Measurements from ENCODE around the gene SLC28A1. TPM values are rescaled to one million over a fixed set of nuclear protein-coding genes. Genes with fewer than 3 reads are reported as not detected.

SLC28A1 gene
- total RNA-seq, 4 donors from 2014 or later: not detected

GRCh38 chr15:84934942-84935729, 50.7 kb downstream of the SLC28A1 start:
- no peaks in the 10 kb centered on the region for H3K27me3 ChIP-seq
- 66 to 78% methylated on average over 2 to 20 of the region's 21 CpGs for WGBS, 2 donors (ENCODE audit: low coverage in 1 of 2)
- no peaks in the 10 kb centered on the region for H3K9me3 ChIP-seq
- no peak overlapping the region for H3K4me3 ChIP-seq
- intact Hi-C loops (cut with DNase I; ENCODE audit: low total_unique reads) (no loop called here), in situ Hi-C loops (cut with MboI; ENCODE audit: low pct_ligation_motif_present in 1 of 4, low pct_unique_long_range_greater_than_20kb in 1 of 4, low sequenced_read_pairs in 3 of 4) (no loop called here)
- H3K4me1 ChIP-seq: no peaks in the 10 kb centered on the region
- no peak for DNase-seq
- TF ChIP-seq CTCF (IDR thresholded peaks at IDR 0.05) (no peak), EP300 (IDR thresholded peaks at IDR 0.05; ENCODE audit: low read depth) (no peak), POLR2A (IDR thresholded peaks at IDR 0.05) (no peak), POLR2AphosphoS5 (IDR thresholded peaks at IDR 0.05) (no peak)
- H3K36me3 ChIP-seq: no peaks in the 10 kb centered on the region
- no peak overlapping the region for H3K27ac ChIP-seq

- no peak overlapping the region for H3K27ac ChIP-seq
- intact Hi-C loops (cut with DNase I; ENCODE audit: low total_unique reads) (no loop called here), in situ Hi-C loops (cut with MboI; ENCODE audit: low pct_ligation_motif_present in 1 of 4, low pct_unique_long_range_greater_than_20kb in 1 of 4, low sequenced_read_pairs in 3 of 4) (no loop called here)
- DNase-seq: no peak
- WGBS, 2 donors (ENCODE audit: low coverage in 1 of 2): 62 to 80% methylated on average over 4 to 5 of the region's 5 CpGs
- H3K9me3 ChIP-seq: no peaks in the 10 kb centered on the region
- H3K4me3 ChIP-seq: no peak overlapping the region
- H3K4me1 ChIP-seq: no peaks in the 10 kb centered on the region
- H3K27me3 ChIP-seq: no peaks in the 10 kb centered on the region
- H3K36me3 ChIP-seq: no peaks in the 10 kb centered on the region
- no peak for TF ChIP-seq POLR2AphosphoS5 (IDR thresholded peaks at IDR 0.05)
- no peak for TF ChIP-seq CTCF (IDR thresholded peaks at IDR 0.05)
- no peak for TF ChIP-seq POLR2A (IDR thresholded peaks at IDR 0.05)
- TF ChIP-seq EP300 (IDR thresholded peaks at IDR 0.05; ENCODE audit: low read depth): no peak
These were observed 52.7 kb downstream of the SLC28A1 start for GRCh38 chr15:84937144-84937543.

- intact Hi-C loops (cut with DNase I; ENCODE audit: low total_unique reads) (no loop called here), in situ Hi-C loops (cut with MboI; ENCODE audit: low pct_ligation_motif_present in 1 of 4, low pct_unique_long_range_greater_than_20kb in 1 of 4, low sequenced_read_pairs in 3 of 4) (no loop called here)
- no peaks in the 10 kb centered on the region for H3K36me3 ChIP-seq
- DNase-seq: no peak
- H3K4me1 ChIP-seq: no peaks in the 10 kb centered on the region
- no peak overlapping the region for H3K4me3 ChIP-seq
- no peak for TF ChIP-seq CTCF (IDR thresholded peaks at IDR 0.05)
- TF ChIP-seq POLR2AphosphoS5 (IDR thresholded peaks at IDR 0.05): no peak
- no peak for TF ChIP-seq POLR2A (IDR thresholded peaks at IDR 0.05)
- TF ChIP-seq EP300 (IDR thresholded peaks at IDR 0.05; ENCODE audit: low read depth): no peak
- H3K9me3 ChIP-seq: no peaks in the 10 kb centered on the region
- 97% methylated on average over 1 of the region's 1 CpG; no CpG with 5 or more reads in 1 of the 2 donors for WGBS, 2 donors (ENCODE audit: low coverage in 1 of 2)
- no peak overlapping the region for H3K27ac ChIP-seq
- H3K27me3 ChIP-seq: no peaks in the 10 kb centered on the region
These were observed 54.3 kb downstream of the SLC28A1 start for GRCh38 chr15:84938726-84939125.

- Histone ChIP-seq H3K4me1 (no peaks in the 10 kb centered on the region), H3K4me3 (no peak overlapping the region), H3K27me3 (no peaks in the 10 kb centered on the region), H3K36me3 (no peaks in the 10 kb centered on the region), H3K9me3 (no peaks in the 10 kb centered on the region), H3K27ac (no peak overlapping the region)
- in situ Hi-C loops (cut with MboI; ENCODE audit: low pct_ligation_motif_present in 1 of 4, low pct_unique_long_range_greater_than_20kb in 1 of 4, low sequenced_read_pairs in 3 of 4) (no loop called here), intact Hi-C loops (cut with DNase I; ENCODE audit: low total_unique reads) (no loop called here)
- TF ChIP-seq POLR2AphosphoS5 (IDR thresholded peaks at IDR 0.05) (no peak), CTCF (IDR thresholded peaks at IDR 0.05) (no peak), EP300 (IDR thresholded peaks at IDR 0.05; ENCODE audit: low read depth) (no peak), POLR2A (IDR thresholded peaks at IDR 0.05) (no peak)
- WGBS, 2 donors (ENCODE audit: low coverage in 1 of 2): 54 to 68% methylated on average over 3 of the region's 3 CpGs
- no peak for DNase-seq
These were observed 55.9 kb downstream of the SLC28A1 start for GRCh38 chr15:84940399-84940798.
